NCI-H146 (cell line): ENCODE measurements around the gene IFNA17.
"Not testable (repeated sequence)": the region's sequence is repeated elsewhere in the genome, so short reads cannot be mapped to it uniquely, and the experiment has no call there.

Experiments
- DNase-seq: peaks from one replicate; lab custom pipeline; 2025; lab: John Stamatoyannopoulos, UW

The IFNA17 gene

GRCh38 chr9:21228122-21228521 lies at the start of gene IFNA17:
IFNA17 (minus strand) TSS chr9:21228222; CDS start chr9:21228173, 49 bp downstream.
- DNase-seq = no peak

DNA sequence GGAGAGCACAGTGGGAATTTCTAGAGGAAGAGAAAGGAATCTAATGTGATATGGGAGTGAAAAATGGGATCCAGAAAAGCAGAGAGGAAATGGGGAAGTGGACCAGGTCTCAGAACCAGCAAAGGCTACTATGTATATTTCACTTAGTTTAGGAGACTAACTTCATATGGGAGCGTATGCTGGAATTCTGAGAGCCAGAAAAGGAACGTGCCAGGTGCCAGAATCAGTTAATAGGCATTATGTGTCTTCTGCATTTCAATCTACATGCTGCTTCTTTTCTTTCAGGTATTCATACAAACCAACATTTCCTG lies 40.3 kb upstream of the IFNA17 start:
- DNase-seq = no peak

- DNase-seq = no peak
These were observed 39.7 kb upstream of the IFNA17 start for GRCh38 chr9:21267485-21268346.

DNA sequence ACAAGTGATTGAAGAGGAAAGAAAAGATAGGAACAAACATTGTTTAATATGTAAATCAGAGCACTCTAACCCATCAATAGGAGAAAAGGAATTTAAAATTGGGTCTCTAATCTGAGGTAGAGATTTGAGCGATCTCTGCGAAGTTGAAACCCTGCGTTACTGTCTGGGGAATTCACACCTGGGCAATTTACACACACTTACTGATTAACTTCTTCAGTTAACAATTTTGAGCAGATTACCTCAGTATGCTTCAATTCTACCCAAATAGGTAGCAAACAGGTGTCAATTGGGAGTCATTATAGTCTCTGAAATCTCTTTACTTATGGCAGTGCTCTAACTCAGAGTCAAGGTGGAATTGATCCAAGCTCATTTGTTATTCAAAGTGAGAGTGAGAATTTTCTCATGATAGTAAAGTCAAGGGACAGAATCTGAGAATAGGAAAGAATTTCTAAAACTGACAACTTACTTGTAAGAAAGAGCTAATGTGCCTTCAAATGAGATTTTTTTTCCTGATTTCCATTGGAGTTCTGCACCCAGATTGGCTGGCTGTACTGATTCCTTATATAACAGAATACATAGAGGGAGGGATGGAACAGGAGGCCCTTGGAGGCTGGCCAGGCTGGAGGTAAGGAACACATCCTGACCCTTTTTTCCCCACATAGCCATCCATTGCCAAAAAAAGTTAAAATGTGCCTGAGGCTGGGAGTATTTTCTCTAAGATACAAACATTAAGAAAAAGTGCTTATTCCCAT lies 38.9 kb upstream of the IFNA17 start:
- DNase-seq = no peak

DNA sequence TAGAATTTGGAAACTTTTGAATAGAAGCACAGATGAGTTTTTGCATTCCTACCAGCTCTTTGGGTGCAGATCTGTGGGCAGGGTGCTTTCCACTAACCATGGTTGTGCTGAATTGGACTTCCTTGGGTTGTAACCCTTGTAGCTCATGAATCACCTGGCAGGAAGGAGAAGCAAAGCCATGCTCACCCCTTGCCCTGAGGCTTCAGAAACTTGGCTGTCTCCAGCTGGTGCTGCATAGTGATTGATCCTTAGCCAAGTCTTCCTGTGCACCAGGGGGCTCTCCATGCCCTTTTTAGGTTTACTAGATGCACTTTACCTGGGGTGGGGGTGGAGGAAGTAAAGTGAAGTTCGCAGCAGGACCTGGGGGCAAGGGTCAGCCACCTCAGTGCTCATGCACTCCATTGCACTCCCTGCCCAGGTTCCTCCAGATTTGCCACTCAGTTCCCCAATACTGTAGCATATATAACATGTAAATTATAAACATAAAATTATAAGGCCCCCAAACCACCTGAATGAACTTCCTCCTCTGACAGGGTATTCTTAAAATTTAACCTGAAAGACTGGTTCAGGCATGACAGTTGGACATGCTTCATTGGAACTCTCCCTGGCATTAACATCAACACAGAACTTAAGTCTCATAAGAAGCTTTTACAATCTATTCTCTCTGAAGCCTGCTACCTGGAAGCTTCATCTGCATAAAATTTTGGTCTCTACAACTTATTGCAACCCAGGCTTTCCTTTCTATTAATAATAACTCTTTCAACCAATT lies 37.6 kb upstream of the IFNA17 start:
- no peak for DNase-seq

GRCh38 chr9:21255538-21256212 lies 27.7 kb upstream of the IFNA17 start:
- no peak for DNase-seq

DNA sequence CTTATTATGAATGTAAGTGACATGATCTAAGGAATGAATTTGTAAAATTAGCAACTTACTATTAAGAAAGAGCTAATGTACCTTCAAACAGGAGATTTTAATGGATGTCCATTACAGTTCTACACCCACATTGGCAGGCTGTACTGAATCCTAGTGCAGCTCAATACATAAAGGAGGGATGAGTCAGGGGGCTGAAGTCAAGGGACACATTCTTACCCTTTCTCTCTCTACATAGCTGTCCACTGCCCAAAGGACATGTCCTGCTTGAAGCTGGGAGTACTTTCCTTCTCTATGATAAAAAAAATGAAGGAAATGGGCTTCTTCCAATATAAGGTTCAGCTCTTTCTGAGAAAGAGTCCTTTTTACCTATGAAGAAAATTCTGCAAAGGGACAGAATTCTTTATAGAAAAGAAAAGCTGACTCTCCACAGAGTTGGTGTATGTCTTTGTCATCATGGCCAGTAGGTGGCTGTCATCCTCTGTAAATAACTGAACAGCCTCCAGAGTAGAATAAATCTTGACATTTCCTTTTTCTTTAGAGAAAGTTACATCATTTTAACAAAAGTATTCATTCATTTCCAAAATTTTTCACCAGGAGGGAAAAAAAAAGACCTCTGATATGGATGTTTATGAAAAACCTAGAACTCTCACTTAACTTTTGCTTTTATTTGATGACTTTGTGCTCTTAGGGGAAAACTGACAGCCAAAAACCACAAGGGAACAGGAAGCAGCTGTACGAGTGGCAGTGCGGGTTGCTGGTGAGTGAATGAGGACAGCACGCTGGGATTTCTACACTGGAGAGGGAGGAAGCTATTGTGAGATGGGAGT lies 24.9 kb upstream of the IFNA17 start:
- peak; percentile 19 for DNase-seq

GRCh38 chr9:21251638-21252037 lies 23.6 kb upstream of the IFNA17 start:
- DNase-seq = no peak

DNA sequence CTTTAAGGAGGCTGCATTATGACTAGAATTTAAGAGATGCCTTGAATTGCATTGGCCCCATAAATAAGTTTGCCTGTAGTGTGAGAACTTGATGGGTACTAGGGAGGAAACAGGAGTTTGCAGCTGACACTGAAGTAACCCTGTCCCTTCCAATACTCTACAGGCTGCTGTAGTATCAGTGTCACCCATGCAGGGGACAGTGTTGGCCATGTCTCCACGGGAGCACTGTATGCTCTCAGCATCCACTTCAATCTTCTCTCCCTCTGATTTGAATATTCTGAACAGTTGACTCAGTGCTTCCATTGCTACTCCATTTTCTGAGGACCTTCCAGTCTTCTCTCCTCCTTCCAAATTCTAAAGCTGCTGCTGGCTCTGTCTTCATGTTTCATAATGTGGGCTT lies 23.2 kb upstream of the IFNA17 start:
- DNase-seq = no peak

- no peak for DNase-seq
These were observed 16.8 kb upstream of the IFNA17 start for GRCh38 chr9:21244836-21245235.

DNA sequence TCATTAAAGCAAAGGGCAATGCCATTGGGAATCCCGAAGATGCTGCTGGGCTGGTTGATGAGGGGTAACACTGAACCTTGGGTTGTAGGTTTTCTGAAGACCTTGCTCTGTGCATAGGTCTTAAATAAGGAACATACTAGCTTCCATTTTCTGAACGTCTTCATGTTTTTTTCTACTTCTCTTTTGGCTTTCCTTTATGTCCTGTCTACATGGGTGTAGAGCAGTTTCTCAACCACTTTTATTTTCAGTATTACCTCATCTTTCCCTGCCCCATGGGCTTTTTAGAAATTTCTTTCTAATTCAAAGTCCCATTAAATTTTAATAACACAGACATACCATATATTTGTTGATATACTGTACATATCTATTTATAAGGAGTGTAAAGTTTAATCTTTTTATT lies 11.9 kb upstream of the IFNA17 start, which contains the start of gene IFNA14:
IFNA14 (minus strand) TSS at position 95 of the 400 bp plus-strand sequence; CDS start at position 25, 70 bp downstream.
- no peak for DNase-seq

DNA sequence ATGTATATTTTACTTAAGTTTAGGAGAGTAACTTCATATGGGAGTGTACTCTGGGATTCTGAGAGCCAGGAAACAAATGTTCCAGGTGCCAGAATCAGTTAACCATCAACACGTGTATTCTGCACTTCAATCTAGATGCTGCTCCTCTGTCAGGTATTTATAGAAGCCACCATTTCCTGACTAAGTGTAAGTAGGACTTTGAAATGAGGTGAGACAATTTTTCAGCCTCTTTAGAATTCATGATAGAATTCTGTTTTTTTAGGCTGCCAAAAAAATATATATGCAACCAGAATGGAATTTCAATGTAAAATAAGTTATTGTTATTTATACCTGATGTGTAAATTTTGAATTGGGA lies 8.3 kb upstream of the IFNA17 start:
- DNase-seq = not testable (repeated sequence)

DNA sequence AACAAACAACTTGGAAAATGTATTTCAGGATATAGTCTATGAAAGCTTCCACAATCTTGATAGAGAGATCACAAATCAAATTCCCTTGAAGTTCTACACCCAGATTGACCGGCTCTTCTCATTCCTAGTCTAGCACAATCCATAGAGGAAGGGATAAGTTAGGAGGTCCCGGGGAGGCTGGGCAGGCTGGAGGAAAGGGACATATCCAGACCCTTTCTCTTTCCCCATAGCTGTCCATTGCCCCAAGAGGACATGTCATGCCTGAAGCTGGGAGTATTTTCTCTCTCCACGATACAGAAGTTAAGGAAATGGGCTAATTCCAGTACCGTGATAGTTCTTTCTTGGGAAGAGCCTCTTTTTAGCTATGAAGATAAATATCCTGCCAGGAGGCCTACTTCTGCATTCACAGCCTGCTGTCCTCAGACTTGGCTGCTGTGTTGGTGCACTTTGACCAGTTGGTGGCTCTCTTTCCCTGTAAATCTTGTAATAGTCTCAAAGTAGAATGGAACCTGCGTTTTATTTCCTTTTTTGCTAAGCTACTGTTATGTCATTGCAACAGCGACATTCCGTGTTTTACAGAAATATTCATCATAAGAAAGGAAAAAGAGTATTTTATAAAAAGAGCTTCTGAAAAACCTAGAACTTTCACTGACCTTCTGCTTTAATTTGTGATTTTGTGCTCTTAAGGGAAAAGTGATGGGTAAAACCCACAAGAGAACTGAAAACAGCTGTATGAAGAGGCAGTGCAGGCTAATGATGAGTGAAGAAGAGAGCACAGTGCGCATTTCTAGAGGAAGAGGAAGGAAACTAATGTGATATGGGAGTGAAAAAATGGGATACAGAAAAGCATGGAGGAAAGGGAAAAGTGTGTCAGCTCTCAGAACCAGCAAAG lies 7.7 kb upstream of the IFNA17 start:
- peak; percentile 14 for DNase-seq

- DNase-seq = no peak
These were observed 6.2 kb upstream of the IFNA17 start for GRCh38 chr9:21234153-21234687.

- DNase-seq = no peak
These were observed 5.2 kb upstream of the IFNA17 start for GRCh38 chr9:21233258-21233657.

GRCh38 chr9:21217211-21217610 lies 10.8 kb downstream of the IFNA17 start, which contains the start of gene IFNA16:
IFNA16 (minus strand) TSS chr9:21217311; CDS start chr9:21217305, 6 bp downstream.
- DNase-seq = not testable (repeated sequence)

DNA sequence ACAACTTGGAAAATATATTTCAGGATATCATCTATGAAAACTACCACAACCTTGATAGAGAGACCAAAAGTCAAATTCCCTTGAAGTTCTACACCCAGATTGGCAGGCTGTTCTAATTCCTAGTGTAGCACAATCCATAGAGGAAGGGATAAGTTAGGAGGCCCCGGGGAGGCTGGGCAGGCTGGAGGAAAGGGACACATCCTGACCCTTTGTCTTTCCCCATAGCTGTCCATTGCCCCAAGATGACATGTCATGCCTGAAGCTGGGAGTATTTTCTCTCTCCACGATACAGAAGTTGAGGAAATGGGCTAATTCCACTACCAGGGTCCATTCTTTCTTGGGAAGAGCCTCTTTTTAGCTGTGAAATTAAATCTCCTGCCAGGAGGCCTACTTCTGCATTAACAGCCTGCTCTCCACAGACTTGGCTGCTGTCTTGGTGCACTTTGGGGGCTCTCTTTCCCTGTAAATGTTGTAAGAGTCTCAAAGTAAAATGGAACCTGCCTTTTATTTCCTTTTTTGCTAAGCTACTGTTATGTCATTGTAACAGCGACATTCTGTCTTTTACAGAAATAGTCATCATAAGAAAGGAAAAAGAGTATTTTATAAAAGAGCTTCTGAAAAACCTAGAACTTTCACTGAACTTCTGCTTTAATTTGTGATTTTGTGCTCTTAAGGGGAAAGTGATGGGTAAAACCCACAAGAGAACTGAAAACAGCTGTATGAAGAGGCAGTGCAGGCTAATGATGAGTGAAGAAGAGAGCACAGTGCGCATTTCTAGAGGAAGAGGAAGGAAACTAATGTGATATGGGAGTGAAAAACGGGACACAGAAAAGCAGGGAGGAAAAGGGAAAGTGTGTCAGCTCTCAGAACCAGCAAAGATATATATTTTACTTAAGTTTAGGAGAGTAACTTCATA lies 14.4 kb downstream of the IFNA17 start:
- not testable (repeated sequence) for DNase-seq

- not testable (repeated sequence) for DNase-seq
These were observed 15.9 kb downstream of the IFNA17 start for GRCh38 chr9:21212160-21212559.
